GM18517 (cell line): Measurements from ENCODE around the gene HOXA3.

Source experiments
- ATAC-seq: cut with Tn5 transposase; IDR thresholded peaks from one replicate; pipeline ENCODE4 v1.9.1; 2021; ENCODE audit warnings: mild to moderate bottlenecking, moderate library complexity; ENCODE audit not compliant: unreplicated experiment

Gene HOXA3

DNA sequence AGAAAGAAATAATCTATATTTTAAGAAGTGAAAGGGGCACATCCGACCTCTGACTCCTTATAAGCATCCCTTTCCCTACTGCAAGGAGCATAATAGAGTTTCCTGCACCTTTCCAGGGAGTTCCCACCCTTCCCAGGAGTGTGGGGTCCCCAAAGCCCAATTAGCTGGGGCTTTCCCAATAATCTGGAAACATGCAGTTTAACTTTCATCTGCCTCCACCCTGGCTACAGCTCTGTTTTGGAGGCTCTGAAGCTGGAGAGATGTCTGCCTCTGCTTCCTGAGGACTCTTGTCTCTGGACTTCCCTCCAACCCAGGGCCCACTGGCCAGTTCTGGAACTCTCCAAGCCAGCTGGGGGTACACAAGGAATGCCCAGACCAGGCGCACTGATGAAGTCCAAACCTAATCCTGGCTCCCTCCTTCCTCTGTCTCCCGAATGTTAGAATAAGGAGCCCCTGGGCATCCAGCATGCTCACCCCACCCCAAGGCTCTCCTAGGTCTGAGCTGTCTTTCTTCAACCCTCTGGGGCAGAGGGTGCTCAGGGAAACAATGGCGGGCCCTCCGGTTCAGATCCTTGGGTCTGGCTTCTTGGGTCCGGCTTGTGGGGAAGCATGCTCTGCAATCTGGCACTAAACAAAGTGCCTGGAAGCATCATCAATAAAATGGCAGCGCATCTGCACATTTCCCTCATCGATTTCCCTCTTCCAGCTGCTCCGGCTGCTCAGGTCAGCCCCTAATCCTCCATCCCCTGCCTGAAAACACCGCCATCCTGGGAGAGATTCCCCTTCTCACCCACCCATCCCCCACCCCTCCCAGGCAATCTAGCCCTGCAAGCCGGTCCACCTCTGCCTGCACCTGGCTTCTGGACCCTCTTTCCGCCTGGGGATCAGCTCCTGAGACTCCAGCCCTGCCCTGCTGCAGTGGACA, 35.2 kb downstream of the HOXA3 start:
- ATAC-seq, result no peak

DNA sequence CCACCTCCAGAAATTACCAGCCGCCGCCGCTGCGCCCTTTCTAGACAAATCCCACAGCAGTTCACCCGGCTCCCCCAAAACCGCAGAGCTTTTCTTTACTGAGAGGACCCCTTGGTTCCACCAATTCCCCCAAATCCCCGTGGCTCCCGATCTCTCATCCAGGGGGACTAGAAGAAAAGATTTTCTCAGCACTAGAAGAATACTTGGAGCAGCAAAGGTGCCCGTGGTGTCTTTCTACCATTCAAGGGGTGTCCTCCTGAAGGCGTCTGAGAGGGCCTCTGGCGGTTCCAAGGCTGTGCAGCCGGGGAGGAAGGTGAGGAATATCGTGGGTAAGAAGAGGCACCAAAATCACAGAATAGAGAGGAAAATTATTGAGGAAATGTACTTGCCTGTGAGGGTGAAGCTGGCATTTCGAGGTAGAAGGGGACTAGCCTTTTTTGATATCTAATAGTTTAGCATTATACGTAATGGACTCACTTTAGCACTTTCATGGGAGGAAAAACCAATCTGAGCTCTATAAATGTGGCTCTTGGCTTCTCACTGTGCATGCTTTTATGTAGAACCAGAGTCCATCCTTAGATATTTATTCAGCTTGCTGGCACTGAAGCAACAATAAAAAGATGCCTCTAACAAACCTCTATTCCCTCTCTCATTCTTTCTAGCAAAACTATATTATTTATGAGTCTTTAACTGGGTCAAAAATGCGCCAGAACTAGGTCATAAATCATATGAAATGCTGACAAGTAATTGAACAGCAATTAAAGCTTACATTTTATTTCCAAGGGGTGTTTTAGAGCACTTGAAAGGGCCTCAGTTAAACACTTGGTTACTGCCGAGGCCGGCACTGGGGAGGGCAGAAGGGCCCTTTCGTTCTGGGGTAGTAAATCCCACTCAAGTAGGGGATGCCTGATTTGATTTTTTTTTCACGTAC, 36.1 kb downstream of the HOXA3 start:
- no peak for ATAC-seq

DNA sequence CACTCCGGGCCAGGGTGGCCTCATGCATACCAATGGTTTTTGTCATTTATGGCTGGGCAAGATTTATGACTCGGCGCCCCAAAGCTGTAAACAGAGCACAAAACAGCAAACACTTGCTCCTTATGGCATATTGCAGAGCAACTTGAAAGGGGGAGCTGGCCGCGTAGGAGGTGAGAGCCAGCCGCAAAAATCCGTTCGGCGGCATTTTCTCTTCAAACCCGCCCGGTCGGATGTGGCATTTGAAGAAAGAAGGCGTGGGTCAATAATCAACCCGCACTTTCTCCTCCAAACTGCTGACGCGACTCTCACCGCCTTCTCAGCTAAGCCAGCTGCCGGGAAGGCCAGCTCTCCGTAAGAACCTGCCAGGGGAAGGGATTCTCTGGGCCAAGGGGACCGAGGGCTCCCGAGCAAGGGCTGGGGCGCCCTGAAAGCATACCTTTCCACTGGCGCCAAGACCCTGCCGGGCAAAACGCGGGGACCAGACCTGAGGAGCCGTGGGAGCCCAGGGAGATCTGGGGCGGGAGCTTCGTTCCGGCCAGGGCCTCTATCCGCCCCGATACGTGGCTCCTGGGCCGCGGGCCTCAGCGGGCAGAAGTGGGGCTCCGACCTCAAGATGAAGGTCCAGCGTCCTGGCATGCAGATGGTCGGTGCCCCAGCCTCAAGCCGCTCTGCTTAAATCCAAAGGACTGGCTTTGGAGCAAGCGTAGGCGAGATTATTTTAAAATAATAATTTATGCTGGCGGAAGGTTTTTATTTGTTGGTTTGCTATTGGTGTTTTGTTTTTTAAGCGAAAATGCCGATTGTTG, 37.0 kb downstream of the HOXA3 start:
- no peak for ATAC-seq

DNA sequence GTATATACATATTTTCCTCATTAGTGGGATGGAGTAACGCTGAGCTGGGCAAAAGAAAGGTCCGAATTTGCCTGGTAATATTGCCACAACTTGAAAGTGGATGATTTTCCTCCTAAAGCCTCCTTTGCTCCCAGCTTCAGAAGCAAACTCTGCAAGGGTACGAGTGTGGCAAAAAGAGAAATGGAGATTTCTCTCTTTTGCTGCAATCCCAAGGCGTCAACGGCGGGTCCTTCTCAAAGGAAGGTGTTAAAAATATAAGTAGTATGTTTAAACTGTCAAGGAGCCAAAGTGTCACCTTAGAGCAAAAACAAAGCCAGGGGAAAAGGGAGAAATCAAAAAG, 37.5 kb downstream of the HOXA3 start:
- no peak for ATAC-seq

DNA sequence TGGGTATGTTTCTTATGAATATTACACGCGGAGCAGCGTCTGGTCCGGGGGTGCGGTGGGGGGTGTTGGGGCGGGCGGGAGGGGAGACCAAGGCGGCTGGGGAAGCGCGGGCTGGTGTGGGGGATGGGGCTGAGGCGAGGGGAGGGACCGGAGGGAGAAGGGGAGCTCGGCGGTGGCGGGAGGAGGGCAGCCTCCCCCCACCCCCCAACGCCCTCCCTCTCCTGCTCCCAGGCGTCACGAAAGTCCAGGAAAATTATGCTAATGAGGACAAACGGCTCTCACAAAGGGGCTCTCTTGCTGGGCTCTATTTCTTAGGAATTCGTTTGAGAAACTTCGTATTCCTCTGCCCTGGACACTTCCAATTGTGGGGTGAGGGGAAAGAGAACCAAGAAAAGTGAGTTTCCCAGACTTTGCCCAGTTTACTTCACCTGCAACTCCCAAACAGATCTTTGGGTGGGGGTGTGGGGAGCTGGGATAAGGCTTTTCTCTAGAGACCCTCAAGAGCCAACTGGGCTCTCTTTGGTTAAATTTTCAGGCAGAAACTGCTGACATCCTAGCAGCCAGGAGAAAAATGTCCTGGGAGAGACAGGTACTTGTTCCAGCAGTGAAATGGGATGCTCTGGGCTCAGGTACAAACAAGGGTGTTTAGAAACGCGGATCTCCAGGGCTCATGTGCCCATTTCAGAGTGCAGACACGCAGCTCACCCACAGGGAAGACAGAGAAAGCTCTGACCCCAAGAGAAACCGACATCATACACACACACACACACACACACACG, 38.2 kb downstream of the HOXA3 start:
- no peak for ATAC-seq

DNA sequence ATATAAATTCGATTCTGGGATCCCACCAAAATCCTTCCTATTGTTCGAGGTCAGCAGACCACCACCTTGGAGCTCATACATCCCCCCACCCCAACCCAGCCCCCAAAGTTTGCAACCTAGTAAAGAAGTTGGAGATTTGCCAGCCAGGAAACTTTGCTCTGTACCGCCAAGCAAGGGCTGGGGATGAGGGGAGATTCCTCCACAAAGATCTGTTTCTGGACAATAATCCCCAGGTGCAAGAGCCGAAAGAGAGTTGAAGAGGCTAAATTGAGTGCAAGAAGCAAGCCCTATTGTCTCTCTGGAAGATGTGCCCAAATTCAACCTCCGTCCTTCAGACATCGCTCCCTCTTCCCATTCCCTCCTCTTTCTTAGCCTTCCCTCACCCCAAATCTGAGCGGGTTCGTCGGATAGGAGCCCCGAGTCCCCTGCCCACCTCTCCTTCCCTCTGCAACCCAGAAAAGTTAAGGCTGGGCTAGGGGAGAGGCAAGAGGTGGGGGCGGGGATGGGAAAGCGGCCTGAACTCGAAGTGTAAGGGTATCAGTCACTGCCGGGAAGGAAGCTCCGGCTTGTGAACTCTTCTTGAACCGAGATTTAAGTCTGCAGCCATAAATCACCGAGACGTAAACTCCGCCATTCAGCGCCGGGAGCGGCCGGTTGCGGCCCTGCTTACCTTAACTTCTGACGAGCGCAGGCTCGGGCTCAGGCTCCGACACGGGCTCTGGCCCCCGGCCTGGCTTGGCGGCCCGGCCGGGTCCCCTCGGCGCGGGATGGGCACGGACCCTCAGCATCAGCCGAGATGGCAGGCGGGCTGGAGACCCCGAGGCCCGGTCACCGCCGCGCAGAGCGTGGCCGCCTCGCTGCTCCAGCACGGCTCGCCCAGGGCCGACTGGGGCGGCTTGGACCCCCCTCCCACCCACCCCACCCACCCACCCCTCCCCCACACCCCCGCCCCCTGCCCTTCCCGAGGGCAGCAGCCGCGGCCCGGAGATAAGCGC, 39.1 kb downstream of the HOXA3 start:
- no peak for ATAC-seq

DNA sequence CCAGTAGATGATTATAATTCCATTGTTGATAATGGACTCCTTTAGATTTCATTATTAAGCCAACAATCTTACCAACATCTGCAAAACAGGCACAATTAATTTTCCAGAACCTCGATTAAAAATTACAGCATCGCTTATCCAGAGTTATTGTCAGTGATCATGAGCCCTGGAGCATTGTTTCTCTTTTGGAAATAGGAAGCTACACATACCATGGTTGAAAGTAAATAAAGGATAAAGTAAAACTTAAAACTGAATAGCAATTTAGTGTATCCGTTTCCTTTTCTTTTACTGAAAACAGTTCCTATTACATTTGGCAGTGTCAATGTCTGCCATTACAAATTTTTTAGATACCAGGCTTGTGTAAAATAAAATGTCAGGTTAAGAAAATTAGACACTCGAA, 40.0 kb downstream of the HOXA3 start:
- ATAC-seq, result no peak

DNA sequence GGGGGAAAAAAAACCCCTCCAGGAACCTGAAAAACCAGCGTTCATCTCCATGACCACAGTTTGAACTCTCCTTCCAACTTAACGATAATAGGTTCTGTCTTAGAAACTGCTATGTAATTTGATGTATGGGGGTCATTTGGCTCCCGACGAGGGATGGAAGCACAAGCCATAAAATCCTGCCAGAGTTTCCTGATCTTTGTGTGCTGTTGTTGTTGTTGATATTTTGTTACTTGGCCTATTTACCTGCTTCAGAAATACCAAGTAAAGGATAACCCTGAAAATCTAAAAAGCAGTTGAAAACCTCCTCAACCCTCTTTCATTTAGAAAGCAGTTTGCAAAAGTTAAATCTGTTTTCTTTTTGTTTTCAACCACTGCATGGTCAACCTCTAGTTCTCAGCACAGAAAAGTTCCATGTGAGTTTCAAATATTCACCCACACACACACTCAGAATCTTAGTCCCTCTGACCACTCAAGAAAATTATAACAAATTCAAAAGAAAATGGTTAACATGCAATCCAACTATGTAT, 40.6 kb downstream of the HOXA3 start:
- no peak for ATAC-seq

DNA sequence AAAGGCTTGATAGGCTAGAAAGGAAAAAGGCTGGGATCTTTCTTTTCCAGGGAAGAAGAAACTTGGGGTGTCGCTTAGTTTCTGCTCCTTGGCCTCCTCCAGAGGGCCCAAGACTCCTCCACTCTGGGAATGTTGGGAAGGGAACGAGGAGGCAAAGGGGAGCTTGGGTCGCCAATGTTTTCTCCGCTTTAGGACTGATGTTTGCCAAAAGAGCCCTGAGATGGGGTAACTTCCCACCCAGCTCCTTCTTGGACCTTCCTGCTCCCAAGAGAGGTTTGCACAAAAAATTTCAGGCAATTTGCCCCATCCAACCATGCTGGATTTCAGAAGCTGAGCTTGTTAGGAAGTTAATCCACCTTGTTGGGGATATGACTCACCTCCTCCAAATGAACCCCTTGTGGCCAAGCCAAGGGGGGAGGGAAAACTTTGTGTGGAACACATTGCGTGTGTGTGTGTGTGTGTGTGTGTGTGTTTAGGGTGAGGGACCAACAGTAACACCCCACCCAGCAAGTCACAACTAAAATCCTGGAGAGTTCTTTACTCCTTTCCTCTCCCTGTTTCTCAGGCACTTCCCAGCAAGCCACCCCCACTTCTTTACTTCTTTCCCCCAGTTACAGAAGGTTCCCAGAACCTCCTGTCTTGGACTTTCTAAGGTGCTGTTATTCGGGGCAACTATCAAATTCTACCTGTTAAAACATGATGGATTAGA, 41.2 kb downstream of the HOXA3 start:
- no peak for ATAC-seq

DNA sequence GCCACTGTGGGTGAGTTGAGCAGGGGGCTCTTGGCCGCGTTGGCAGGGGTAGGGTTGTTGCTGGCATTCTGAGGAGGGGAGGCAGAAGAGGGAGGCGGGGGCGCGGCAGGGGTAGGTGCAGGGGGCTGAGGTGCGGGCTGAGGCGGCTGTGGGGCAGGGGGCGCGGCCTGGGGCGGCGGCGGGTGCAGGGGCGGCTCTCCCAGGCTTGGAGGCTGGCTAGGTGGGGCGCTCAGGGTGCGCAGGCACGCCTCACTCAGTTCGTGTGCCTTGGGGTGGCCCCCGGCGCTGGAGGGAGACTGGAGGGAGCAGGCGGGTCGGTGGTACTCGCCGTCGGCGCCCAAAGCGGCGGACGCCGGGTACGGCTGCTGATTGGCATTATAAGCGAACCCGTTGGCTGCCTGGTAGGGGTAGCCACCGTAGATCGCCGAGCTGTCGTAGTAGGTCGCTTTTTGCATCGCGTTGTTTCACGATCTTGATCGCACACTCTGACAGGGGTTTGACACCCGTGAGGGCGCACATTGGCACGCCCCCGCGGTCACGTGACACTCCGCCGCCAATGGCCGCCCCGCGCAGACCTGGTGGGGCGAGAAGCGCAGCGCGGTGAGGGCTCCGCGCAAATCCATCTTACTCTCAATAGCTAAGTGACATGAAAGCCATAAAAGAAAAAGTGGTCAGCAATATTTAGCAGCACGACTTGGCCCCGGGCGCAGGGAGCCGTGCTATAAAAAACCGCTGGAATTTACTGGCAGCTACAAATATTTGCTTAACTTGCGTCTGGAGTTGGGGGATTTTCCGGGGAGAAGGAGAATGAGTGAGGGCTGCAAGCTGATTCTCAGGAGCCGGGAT, 42.0 kb downstream of the HOXA3 start:
- no peak for ATAC-seq

DNA sequence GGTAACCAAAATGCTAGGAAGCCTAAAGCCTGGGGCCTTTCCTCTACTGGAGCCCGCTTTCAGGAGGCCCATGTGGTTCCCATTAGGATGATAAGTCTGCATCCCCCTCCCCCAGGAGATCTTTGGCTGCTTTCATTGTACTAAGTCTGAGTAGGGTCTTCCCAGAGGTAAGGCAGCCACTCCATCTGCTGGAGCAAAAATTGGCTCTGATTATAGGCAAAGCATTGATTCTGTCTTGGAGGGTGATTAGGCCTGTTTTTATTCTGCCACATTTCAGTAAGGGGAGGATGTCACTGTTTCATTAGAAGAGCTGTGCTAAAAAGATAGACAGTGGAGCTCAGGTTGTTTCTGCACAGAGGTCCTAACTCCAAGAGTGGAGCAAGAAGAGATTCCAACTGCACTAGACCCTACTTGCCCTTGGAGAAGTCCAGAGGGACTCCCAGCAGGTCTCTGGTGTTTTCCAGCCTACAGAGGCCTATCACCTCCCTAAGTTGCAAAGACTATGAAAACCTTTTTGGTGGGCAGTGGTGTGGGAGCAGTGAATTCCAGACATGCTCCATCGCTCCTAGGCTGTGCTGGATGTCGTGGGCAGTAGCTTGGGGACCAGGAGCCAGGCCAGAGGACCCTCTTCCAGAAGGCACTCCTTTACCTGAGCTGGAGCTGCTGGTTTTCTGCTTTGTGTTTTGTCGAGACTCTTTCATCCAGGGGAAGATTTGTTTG, 42.8 kb downstream of the HOXA3 start:
- ATAC-seq, result no peak

DNA sequence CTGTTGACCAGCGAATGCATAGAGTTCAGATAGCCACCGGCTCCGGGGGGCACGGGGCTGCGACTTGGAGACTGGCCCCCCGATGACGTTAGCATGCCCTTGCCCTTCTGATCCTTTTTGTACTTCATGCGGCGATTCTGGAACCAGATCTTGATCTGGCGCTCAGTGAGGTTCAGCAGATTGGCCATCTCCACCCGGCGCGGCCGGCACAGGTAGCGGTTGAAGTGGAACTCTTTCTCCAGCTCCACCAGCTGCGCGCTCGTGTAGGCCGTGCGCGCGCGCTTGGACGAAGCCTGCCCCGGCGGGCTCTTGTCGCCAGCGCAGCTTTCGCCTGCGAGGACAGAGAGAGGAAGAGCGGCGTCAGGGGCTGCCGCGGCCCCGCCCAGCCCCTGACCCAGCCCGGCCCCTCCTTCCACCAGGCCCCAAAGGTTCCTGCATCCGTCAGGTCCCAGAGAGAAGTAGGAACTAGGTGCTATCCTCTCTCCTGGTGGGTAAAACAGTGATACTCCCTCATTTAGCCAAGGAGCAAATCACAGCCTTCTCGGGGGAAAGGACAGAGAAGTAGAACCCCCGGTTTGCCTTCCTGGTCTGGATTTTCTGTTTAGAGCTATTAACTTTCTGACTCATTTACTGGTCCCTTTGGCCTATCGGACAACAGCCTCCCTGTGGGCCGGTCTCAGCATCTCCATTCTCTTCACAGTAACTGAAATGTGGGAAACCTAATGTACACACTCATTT, 43.8 kb downstream of the HOXA3 start:
- no peak for ATAC-seq

DNA sequence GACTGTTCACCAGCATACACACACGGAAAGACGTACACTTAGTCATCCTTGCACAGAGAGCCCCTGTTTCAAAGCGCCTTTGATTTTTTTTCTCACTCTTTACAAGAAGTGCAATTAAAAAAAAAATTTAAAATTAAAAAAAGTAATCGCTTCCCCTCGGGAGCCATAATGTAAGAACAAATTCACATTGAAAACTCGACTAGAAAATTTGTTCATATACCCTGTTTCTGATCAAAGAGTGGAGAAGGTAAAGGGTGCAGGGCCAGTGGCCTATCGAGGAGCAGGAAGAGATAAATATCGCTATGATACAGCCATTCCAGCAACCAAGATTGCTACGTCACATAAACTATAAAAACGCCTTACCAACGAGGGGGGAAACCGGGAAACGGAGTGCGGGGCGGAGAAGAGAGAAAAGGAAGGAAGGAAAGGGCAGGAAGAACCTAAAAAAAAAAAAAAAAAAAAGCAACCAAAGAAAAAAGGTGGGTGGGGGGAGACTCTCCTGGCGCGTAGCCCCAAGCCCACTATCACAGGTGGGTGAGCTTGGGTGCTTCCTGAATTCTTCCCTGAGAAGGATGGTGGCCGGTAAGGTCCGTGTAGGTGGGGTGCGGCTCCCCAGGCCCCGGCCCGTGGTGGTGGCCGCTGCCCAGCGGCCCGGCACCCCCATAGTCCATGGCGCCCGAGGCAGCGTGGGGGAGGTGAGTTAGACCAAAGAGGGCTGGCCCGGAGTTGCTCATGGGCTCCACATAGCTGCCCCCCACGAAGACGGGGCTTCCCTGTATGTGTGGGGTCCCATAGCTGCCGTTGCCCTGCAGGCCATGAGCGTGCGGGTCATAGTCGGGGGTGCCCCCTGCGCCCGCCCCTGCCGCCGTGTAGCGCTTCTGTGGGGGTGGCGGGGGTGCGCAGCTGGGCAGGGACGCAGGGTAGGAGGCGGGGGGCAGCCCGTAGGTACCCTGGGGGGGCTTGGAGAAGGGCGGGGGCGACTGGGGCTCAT, 44.7 kb downstream of the HOXA3 start:
- ATAC-seq, result no peak

DNA sequence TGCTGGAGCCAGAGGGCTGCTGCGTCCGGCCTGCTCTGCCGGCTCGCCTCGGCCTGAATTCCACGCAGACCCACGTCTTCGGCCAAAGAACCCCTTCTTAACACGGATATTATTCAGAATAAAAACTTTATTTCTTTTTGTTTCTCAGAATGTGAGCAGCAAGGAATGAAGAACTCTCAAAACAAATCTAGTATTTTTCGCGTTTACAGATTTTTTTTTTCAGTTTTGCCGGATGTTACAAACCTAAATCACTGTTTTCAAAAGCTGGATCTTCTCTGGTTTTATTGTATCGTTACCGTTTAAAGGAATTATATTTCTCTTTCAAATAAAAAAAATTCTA, 45.5 kb downstream of the HOXA3 start:
- ATAC-seq, result no peak
